Measurements from ENCODE around the gene WNK1.
A peak's percentile ranks its signal among the peaks of the same experiment; 100 is the strongest.
"Not testable (repeated sequence)": the region's sequence is repeated elsewhere in the genome, so short reads cannot be mapped to it uniquely, and the experiment has no call there.

WNK1 gene

DNA sequence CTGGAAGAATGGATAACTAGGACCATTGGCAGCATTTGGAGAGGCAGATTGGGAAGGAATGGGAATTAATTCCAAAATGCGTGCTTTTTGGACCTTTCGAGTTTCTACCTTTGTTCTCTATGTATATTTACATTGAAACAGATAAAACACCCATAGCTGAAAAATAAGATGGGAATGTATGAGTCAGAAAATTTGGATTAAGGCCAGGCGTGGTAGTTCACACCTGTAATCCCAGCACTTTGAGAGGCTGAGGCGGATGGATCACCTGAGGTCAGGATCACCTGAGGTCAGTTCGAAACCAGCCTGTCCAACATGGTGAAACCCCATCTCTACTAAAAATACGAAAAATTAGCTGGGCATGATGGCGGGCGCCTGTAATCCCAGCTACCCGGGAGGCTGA, 65.1 kb downstream of the WNK1 start:
- not testable (repeated sequence) for H3K27ac Mint-ChIP-seq, H3K27me3 Mint-ChIP-seq, H3K4me3 Mint-ChIP-seq, H3K9me3 Mint-ChIP-seq
- Mint-ChIP-seq H3K36me3 (peaks cover 15% of the 10 kb centered on the region), H3K4me1 (peaks cover 79% of the 10 kb centered on the region)

DNA sequence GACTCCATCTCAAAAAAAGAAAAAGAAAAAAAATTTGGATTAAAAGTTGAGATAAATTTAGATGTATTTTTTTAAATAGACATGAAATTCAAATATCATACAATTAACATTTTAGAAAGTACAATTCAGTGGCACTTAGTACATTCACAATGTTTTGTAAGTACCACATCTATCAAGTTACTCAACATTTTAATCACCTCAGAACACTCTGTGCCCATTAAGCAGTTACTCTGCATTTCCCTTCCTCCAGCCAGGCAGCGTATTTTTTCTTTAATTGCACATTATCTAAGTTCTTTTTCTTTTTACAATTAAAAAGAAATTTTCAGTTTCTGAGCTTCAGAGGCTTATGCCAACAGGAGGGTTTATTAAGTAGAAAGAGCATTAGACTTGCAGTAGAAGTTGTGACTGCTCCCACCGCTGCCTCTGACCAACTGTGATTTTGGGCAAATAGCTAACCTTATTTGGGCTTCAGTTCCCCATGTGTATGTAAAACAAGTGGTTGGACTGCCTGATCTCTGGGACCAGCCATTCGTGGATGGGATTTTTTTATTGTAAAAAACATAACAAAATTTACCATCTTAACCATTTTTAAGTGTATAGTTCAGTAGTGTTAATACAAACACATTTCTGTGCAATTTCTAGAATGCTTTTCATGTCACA, 65.7 kb downstream of the WNK1 start:
- H3K27me3 Mint-ChIP-seq: no peaks in the 10 kb centered on the region
- peaks cover 19% of the 10 kb centered on the region for H3K36me3 Mint-ChIP-seq
- H3K27ac Mint-ChIP-seq: no peak overlapping the region
- no peak overlapping the region for H3K4me3 Mint-ChIP-seq
- H3K4me1 Mint-ChIP-seq: peaks cover 81% of the 10 kb centered on the region
- peaks cover 3% of the 10 kb centered on the region for H3K9me3 Mint-ChIP-seq

GRCh38 chr12:818733-819132, 66.4 kb downstream of the WNK1 start:
- H3K27ac Mint-ChIP-seq: no peak overlapping the region
- H3K4me3 Mint-ChIP-seq: no peak overlapping the region
- H3K27me3 Mint-ChIP-seq: no peaks in the 10 kb centered on the region
- H3K9me3 Mint-ChIP-seq: peaks cover 8% of the 10 kb centered on the region
- H3K4me1 Mint-ChIP-seq: peaks cover 81% of the 10 kb centered on the region
- H3K36me3 Mint-ChIP-seq: peaks cover 22% of the 10 kb centered on the region

GRCh38 chr12:820336-820735, 68.0 kb downstream of the WNK1 start:
- no peak overlapping the region for H3K27ac Mint-ChIP-seq
- H3K9me3 Mint-ChIP-seq: peaks cover 8% of the 10 kb centered on the region
- no peaks in the 10 kb centered on the region for H3K27me3 Mint-ChIP-seq
- peaks cover 24% of the 10 kb centered on the region for H3K36me3 Mint-ChIP-seq
- H3K4me1 Mint-ChIP-seq: peaks cover 83% of the 10 kb centered on the region
- peak overlapping the region; percentile 39 for H3K4me3 Mint-ChIP-seq

DNA sequence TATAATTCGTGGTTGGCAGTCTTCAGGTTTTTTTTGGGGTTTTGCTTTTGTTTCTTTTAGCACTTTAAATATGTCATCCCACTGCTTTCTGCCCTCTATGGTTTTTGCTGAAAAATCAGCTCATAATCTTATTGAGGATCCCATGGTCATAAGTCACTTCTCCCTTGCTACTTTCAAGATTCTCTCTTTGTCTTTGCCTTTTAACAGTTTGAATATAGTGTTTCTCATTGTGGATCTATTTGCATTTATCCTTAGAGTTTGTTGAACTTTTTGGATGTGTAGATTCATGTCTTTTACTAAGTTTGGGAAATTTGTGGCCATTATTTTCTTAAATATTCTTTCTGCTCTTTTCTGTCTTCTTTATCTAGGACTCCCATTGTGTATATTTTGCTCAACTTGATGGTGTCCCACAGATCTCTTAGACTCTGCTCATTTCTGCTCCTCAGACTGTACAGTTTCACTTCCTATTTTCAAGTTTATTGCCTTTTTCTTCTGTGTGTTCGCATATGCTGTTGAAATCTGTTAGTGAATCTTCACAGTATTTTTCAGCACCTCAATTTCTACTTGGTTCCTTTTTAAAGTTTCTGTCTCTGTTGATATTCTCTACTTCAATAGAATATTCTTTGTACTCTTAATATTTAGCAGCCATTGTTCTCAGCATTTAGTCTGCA, 70.8 kb downstream of the WNK1 start:
- H3K4me3 Mint-ChIP-seq: peak overlapping the region; percentile 54
- no peaks in the 10 kb centered on the region for H3K27me3 Mint-ChIP-seq
- peaks cover 15% of the 10 kb centered on the region for H3K36me3 Mint-ChIP-seq
- peak overlapping the region; percentile 36 for H3K27ac Mint-ChIP-seq
- H3K9me3 Mint-ChIP-seq: peaks cover 8% of the 10 kb centered on the region
- H3K4me1 Mint-ChIP-seq: peaks cover 77% of the 10 kb centered on the region

GRCh38 chr12:826331-826730, 74.0 kb downstream of the WNK1 start:
- H3K27me3 Mint-ChIP-seq: no peaks in the 10 kb centered on the region
- H3K36me3 Mint-ChIP-seq: peaks cover 25% of the 10 kb centered on the region
- no peak overlapping the region for H3K27ac Mint-ChIP-seq
- no peak overlapping the region for H3K4me3 Mint-ChIP-seq
- H3K9me3 Mint-ChIP-seq: peaks cover 8% of the 10 kb centered on the region
- H3K4me1 Mint-ChIP-seq: peaks cover 62% of the 10 kb centered on the region

GRCh38 chr12:828726-829395, 76.5 kb downstream of the WNK1 start:
- Mint-ChIP-seq H3K4me1 (peaks cover 58% of the 10 kb centered on the region), H3K4me3 (no peak overlapping the region), H3K9me3 (no peaks in the 10 kb centered on the region), H3K36me3 (peaks cover 26% of the 10 kb centered on the region), H3K27ac (no peak overlapping the region), H3K27me3 (no peaks in the 10 kb centered on the region)

- Mint-ChIP-seq H3K27ac (no peak overlapping the region), H3K4me3 (no peak overlapping the region), H3K4me1 (peaks cover 58% of the 10 kb centered on the region), H3K27me3 (no peaks in the 10 kb centered on the region), H3K9me3 (no peaks in the 10 kb centered on the region), H3K36me3 (peaks cover 32% of the 10 kb centered on the region)
Measured at GRCh38 chr12:830111-830867, 77.9 kb downstream of the WNK1 start.

- H3K36me3 Mint-ChIP-seq: peaks cover 30% of the 10 kb centered on the region
- no peaks in the 10 kb centered on the region for H3K9me3 Mint-ChIP-seq
- no peaks in the 10 kb centered on the region for H3K27me3 Mint-ChIP-seq
- peaks cover 59% of the 10 kb centered on the region for H3K4me1 Mint-ChIP-seq
- no peak overlapping the region for H3K4me3 Mint-ChIP-seq
- H3K27ac Mint-ChIP-seq: no peak overlapping the region
Measured at GRCh38 chr12:835754-836518, 83.6 kb downstream of the WNK1 start.

DNA sequence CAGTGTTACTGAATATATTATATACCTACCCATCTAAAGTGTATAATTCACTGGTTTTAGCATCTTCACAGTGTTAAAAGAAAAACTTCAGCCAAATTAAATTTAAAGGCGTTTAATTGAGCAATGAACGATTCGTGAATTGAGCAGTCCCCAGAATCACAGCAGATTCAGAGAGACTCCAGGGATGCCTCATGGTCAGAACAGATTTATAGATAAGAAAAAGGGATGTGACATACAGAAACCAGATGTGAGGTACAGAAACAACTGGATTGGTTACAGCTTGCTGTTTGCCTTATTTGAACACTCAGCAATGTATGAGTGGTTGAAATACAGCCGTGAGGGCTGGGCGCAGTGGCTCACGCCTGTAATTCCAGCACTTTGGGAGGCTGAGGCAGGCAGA, 84.6 kb downstream of the WNK1 start:
- Mint-ChIP-seq H3K36me3 (peaks cover 31% of the 10 kb centered on the region), H3K4me3 (no peak overlapping the region), H3K4me1 (peaks cover 66% of the 10 kb centered on the region), H3K9me3 (no peaks in the 10 kb centered on the region), H3K27me3 (no peaks in the 10 kb centered on the region), H3K27ac (no peak overlapping the region)

GRCh38 chr12:837548-837947, 85.2 kb downstream of the WNK1 start:
- H3K27ac Mint-ChIP-seq: no peak overlapping the region

DNA sequence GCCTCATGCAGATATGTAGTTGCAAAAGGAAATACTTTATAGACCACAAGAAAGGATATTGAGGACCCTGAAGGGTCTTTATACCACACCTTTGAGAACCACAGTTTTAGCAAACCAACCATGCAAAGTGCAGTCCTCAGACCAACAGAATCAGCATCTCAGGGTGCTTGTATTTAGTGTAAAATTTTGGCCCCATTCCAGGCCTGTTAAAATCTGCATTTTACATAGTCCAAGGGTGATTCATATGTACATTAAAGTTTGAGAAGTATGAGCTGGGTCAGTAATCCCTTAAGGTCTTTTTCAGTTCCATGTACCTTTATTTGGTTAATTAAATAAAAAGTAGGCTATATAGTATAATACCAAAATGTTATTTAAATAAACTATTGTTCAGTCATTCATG, 91.2 kb downstream of the WNK1 start:
- H3K27me3 Mint-ChIP-seq: no peaks in the 10 kb centered on the region
- peak overlapping the region; percentile 23 for H3K27ac Mint-ChIP-seq
- H3K4me1 Mint-ChIP-seq: peaks cover 65% of the 10 kb centered on the region
- no peaks in the 10 kb centered on the region for H3K9me3 Mint-ChIP-seq
- H3K4me3 Mint-ChIP-seq: no peak overlapping the region
- peaks cover 26% of the 10 kb centered on the region for H3K36me3 Mint-ChIP-seq

More at GRCh38 chr12:837548-837947, 85.2 kb downstream of the WNK1 start:
- Mint-ChIP-seq H3K9me3 (no peaks in the 10 kb centered on the region), H3K36me3 (peaks cover 32% of the 10 kb centered on the region), H3K4me1 (peaks cover 68% of the 10 kb centered on the region), H3K4me3 (no peak overlapping the region), H3K27me3 (no peaks in the 10 kb centered on the region)

- no peak overlapping the region for H3K4me3 Mint-ChIP-seq
- peak overlapping the region; percentile 68 for H3K27ac Mint-ChIP-seq
- H3K9me3 Mint-ChIP-seq: peaks cover 4% of the 10 kb centered on the region
- no peaks in the 10 kb centered on the region for H3K27me3 Mint-ChIP-seq
- H3K36me3 Mint-ChIP-seq: peaks cover 23% of the 10 kb centered on the region
- H3K4me1 Mint-ChIP-seq: peaks cover 65% of the 10 kb centered on the region
Measured at GRCh38 chr12:846421-846820, 94.0 kb downstream of the WNK1 start.

GRCh38 chr12:848173-848865, 95.9 kb downstream of the WNK1 start:
- Mint-ChIP-seq H3K4me3 (peak overlapping the region; percentile 62), H3K27ac (peak overlapping the region; percentile 94), H3K36me3 (peaks cover 19% of the 10 kb centered on the region), H3K4me1 (peaks cover 70% of the 10 kb centered on the region), H3K27me3 (no peaks in the 10 kb centered on the region), H3K9me3 (peaks cover 4% of the 10 kb centered on the region)
